ENCODE data around the gene ZNF385B.

ZNF385B gene

GRCh38 chr2:179793902-179794301 lies 67.5 kb downstream of the ZNF385B start:
- H3K4me1 ChIP-seq (ENCODE audit: control insufficient read depth in 1 of 2, insufficient read depth in 1 of 2, low read depth in 1 of 2, low read length in 1 of 2): no peaks in the 10 kb centered on the region
- H3K36me3 ChIP-seq: no peaks in the 10 kb centered on the region
- no peaks in the 10 kb centered on the region for H3K27me3 ChIP-seq
- H3K27ac ChIP-seq: no peak overlapping the region
- TF ChIP-seq CTCF (IDR thresholded peaks at IDR 0.05): no peak
- no peak overlapping the region for H3K4me3 ChIP-seq (ENCODE audit: low read depth in 1 of 2, low read length in 1 of 2)
- H3K9me3 ChIP-seq: no peaks in the 10 kb centered on the region

- no peak overlapping the region for H3K27ac ChIP-seq
- TF ChIP-seq CTCF (IDR thresholded peaks at IDR 0.05): no peak
- H3K4me3 ChIP-seq (ENCODE audit: low read depth in 1 of 2, low read length in 1 of 2): no peak overlapping the region
- H3K9me3 ChIP-seq: no peaks in the 10 kb centered on the region
- no peaks in the 10 kb centered on the region for H3K27me3 ChIP-seq
- no peaks in the 10 kb centered on the region for H3K4me1 ChIP-seq (ENCODE audit: control insufficient read depth in 1 of 2, insufficient read depth in 1 of 2, low read depth in 1 of 2, low read length in 1 of 2)
- H3K36me3 ChIP-seq: no peaks in the 10 kb centered on the region
These were observed 68.2 kb downstream of the ZNF385B start for GRCh38 chr2:179793238-179793637.

GRCh38 chr2:179790235-179791217 lies 70.9 kb downstream of the ZNF385B start:
- H3K4me3 ChIP-seq (ENCODE audit: low read depth in 1 of 2, low read length in 1 of 2): no peak overlapping the region
- H3K4me1 ChIP-seq (ENCODE audit: control insufficient read depth in 1 of 2, insufficient read depth in 1 of 2, low read depth in 1 of 2, low read length in 1 of 2): no peaks in the 10 kb centered on the region
- no peaks in the 10 kb centered on the region for H3K9me3 ChIP-seq
- H3K36me3 ChIP-seq: no peaks in the 10 kb centered on the region
- H3K27me3 ChIP-seq: no peaks in the 10 kb centered on the region
- no peak overlapping the region for H3K27ac ChIP-seq
- no peak for TF ChIP-seq CTCF (IDR thresholded peaks at IDR 0.05)

GRCh38 chr2:179788104-179788503 lies 73.3 kb downstream of the ZNF385B start:
- no peak overlapping the region for H3K4me3 ChIP-seq (ENCODE audit: low read depth in 1 of 2, low read length in 1 of 2)
- H3K27ac ChIP-seq: no peak overlapping the region
- no peaks in the 10 kb centered on the region for H3K27me3 ChIP-seq
- no peak for TF ChIP-seq CTCF (IDR thresholded peaks at IDR 0.05)
- H3K36me3 ChIP-seq: no peaks in the 10 kb centered on the region
- no peaks in the 10 kb centered on the region for H3K9me3 ChIP-seq
- H3K4me1 ChIP-seq (ENCODE audit: control insufficient read depth in 1 of 2, insufficient read depth in 1 of 2, low read depth in 1 of 2, low read length in 1 of 2): no peaks in the 10 kb centered on the region

GRCh38 chr2:179787601-179788000 lies 73.8 kb downstream of the ZNF385B start:
- Histone ChIP-seq H3K27ac (no peak overlapping the region), H3K36me3 (no peaks in the 10 kb centered on the region), H3K4me3 (ENCODE audit: low read depth in 1 of 2, low read length in 1 of 2) (no peak overlapping the region), H3K27me3 (no peaks in the 10 kb centered on the region), H3K9me3 (no peaks in the 10 kb centered on the region), H3K4me1 (ENCODE audit: control insufficient read depth in 1 of 2, insufficient read depth in 1 of 2, low read depth in 1 of 2, low read length in 1 of 2) (no peaks in the 10 kb centered on the region)
- TF ChIP-seq CTCF (IDR thresholded peaks at IDR 0.05): no peak
